Measurements from ENCODE around the gene APEH.

The APEH gene

GRCh38 chr3:49673715-49674496, at the start of gene APEH:
Gene APEH (plus strand): TSS chr3:49674351. CDS start chr3:49674402, 51 bp downstream.
- Histone ChIP-seq H3K9me3 (ENCODE audit: insufficient read depth, low read depth, low read length) (no peaks in the 10 kb centered on the region), H3K9ac (ENCODE audit: low read depth, low read length) (peak within 1 kb of the TSS; percentile 91), H3K36me3 (ENCODE audit: insufficient read depth, low read depth, low read length) (peaks cover 35% of the 10 kb centered on the region), H3K27me3 (ENCODE audit: insufficient read depth, low read length) (no peaks in the 10 kb centered on the region), H3K4me3 (ENCODE audit: low read length) (peak within 1 kb of the TSS; percentile 91), H3K27ac (ENCODE audit: low read length) (peak within 1 kb of the TSS; percentile 95), H3K4me1 (ENCODE audit: insufficient read depth, low read length) (0 out of 2 replicates have a peak, but pooled peaks cover 4% of the 10 kb centered on the region)

- Histone ChIP-seq H3K9ac (ENCODE audit: low read depth, low read length) (no peak overlapping the region), H3K36me3 (ENCODE audit: insufficient read depth, low read depth, low read length) (no peaks in the 10 kb centered on the region), H3K27ac (ENCODE audit: low read length) (no peak overlapping the region), H3K4me1 (ENCODE audit: insufficient read depth, low read length) (no peaks in the 10 kb centered on the region), H3K4me3 (ENCODE audit: low read length) (no peak overlapping the region), H3K27me3 (ENCODE audit: insufficient read depth, low read length) (no peaks in the 10 kb centered on the region), H3K9me3 (ENCODE audit: insufficient read depth, low read depth, low read length) (no peaks in the 10 kb centered on the region)
These were observed 49.1 kb upstream of the APEH start for GRCh38 chr3:49625071-49625470.

GRCh38 chr3:49626101-49626581, 48.0 kb upstream of the APEH start:
- Histone ChIP-seq H3K27ac (ENCODE audit: low read length) (no peak overlapping the region), H3K9me3 (ENCODE audit: insufficient read depth, low read depth, low read length) (no peaks in the 10 kb centered on the region), H3K9ac (ENCODE audit: low read depth, low read length) (no peak overlapping the region), H3K27me3 (ENCODE audit: insufficient read depth, low read length) (no peaks in the 10 kb centered on the region), H3K36me3 (ENCODE audit: insufficient read depth, low read depth, low read length) (no peaks in the 10 kb centered on the region), H3K4me3 (ENCODE audit: low read length) (no peak overlapping the region), H3K4me1 (ENCODE audit: insufficient read depth, low read length) (no peaks in the 10 kb centered on the region)

GRCh38 chr3:49626796-49627195, 47.4 kb upstream of the APEH start:
- H3K9ac ChIP-seq (ENCODE audit: low read depth, low read length): no peak overlapping the region
- H3K4me3 ChIP-seq (ENCODE audit: low read length): no peak overlapping the region
- H3K27ac ChIP-seq (ENCODE audit: low read length): no peak overlapping the region
- no peaks in the 10 kb centered on the region for H3K27me3 ChIP-seq (ENCODE audit: insufficient read depth, low read length)
- no peaks in the 10 kb centered on the region for H3K4me1 ChIP-seq (ENCODE audit: insufficient read depth, low read length)
- peaks cover 2% of the 10 kb centered on the region; the same call in 1 of the 2 replicates for H3K9me3 ChIP-seq (ENCODE audit: insufficient read depth, low read depth, low read length)
- no peaks in the 10 kb centered on the region for H3K36me3 ChIP-seq (ENCODE audit: insufficient read depth, low read depth, low read length)

- peaks cover 3% of the 10 kb centered on the region; the same call in 1 of the 2 replicates for H3K9me3 ChIP-seq (ENCODE audit: insufficient read depth, low read depth, low read length)
These were observed 46.5 kb upstream of the APEH start for GRCh38 chr3:49627634-49628033.

GRCh38 chr3:49628249-49628648, 45.9 kb upstream of the APEH start:
- H3K4me1 ChIP-seq (ENCODE audit: insufficient read depth, low read length): no peaks in the 10 kb centered on the region
- no peaks in the 10 kb centered on the region for H3K27me3 ChIP-seq (ENCODE audit: insufficient read depth, low read length)
- H3K4me3 ChIP-seq (ENCODE audit: low read length): no peak overlapping the region
- H3K9me3 ChIP-seq (ENCODE audit: insufficient read depth, low read depth, low read length): peaks cover 3% of the 10 kb centered on the region; the same call in 1 of the 2 replicates
- H3K36me3 ChIP-seq (ENCODE audit: insufficient read depth, low read depth, low read length): no peaks in the 10 kb centered on the region
- H3K9ac ChIP-seq (ENCODE audit: low read depth, low read length): no peak overlapping the region
- H3K27ac ChIP-seq (ENCODE audit: low read length): no peak overlapping the region

More at GRCh38 chr3:49627634-49628033, 46.5 kb upstream of the APEH start:
- Histone ChIP-seq H3K27ac (ENCODE audit: low read length) (no peak overlapping the region), H3K4me1 (ENCODE audit: insufficient read depth, low read length) (no peaks in the 10 kb centered on the region), H3K9ac (ENCODE audit: low read depth, low read length) (no peak overlapping the region), H3K36me3 (ENCODE audit: insufficient read depth, low read depth, low read length) (no peaks in the 10 kb centered on the region), H3K27me3 (ENCODE audit: insufficient read depth, low read length) (no peaks in the 10 kb centered on the region), H3K4me3 (ENCODE audit: low read length) (no peak overlapping the region)

GRCh38 chr3:49629451-49629850, 44.7 kb upstream of the APEH start:
- Histone ChIP-seq H3K27me3 (ENCODE audit: insufficient read depth, low read length) (no peaks in the 10 kb centered on the region), H3K36me3 (ENCODE audit: insufficient read depth, low read depth, low read length) (no peaks in the 10 kb centered on the region), H3K9me3 (ENCODE audit: insufficient read depth, low read depth, low read length) (peaks cover 3% of the 10 kb centered on the region; the same call in 1 of the 2 replicates), H3K4me1 (ENCODE audit: insufficient read depth, low read length) (no peaks in the 10 kb centered on the region), H3K9ac (ENCODE audit: low read depth, low read length) (no peak overlapping the region), H3K4me3 (ENCODE audit: low read length) (no peak overlapping the region), H3K27ac (ENCODE audit: low read length) (no peak overlapping the region)

- Histone ChIP-seq H3K27ac (ENCODE audit: low read length) (no peak overlapping the region), H3K4me3 (ENCODE audit: low read length) (no peak overlapping the region), H3K36me3 (ENCODE audit: insufficient read depth, low read depth, low read length) (no peaks in the 10 kb centered on the region), H3K27me3 (ENCODE audit: insufficient read depth, low read length) (no peaks in the 10 kb centered on the region), H3K9me3 (ENCODE audit: insufficient read depth, low read depth, low read length) (peaks cover 3% of the 10 kb centered on the region; the same call in 1 of the 2 replicates), H3K4me1 (ENCODE audit: insufficient read depth, low read length) (no peaks in the 10 kb centered on the region), H3K9ac (ENCODE audit: low read depth, low read length) (no peak overlapping the region)
These were observed 44.3 kb upstream of the APEH start for GRCh38 chr3:49629866-49630265.

GRCh38 chr3:49630784-49631183, 43.4 kb upstream of the APEH start:
- no peaks in the 10 kb centered on the region for H3K4me1 ChIP-seq (ENCODE audit: insufficient read depth, low read length)
- H3K9ac ChIP-seq (ENCODE audit: low read depth, low read length): no peak overlapping the region
- no peak overlapping the region for H3K27ac ChIP-seq (ENCODE audit: low read length)
- no peaks in the 10 kb centered on the region for H3K36me3 ChIP-seq (ENCODE audit: insufficient read depth, low read depth, low read length)
- peaks cover 3% of the 10 kb centered on the region; the same call in 1 of the 2 replicates for H3K9me3 ChIP-seq (ENCODE audit: insufficient read depth, low read depth, low read length)
- no peaks in the 10 kb centered on the region for H3K27me3 ChIP-seq (ENCODE audit: insufficient read depth, low read length)
- no peak overlapping the region for H3K4me3 ChIP-seq (ENCODE audit: low read length)

GRCh38 chr3:49634736-49635135, 39.4 kb upstream of the APEH start:
- Histone ChIP-seq H3K27ac (ENCODE audit: low read length) (no peak overlapping the region), H3K27me3 (ENCODE audit: insufficient read depth, low read length) (no peaks in the 10 kb centered on the region), H3K36me3 (ENCODE audit: insufficient read depth, low read depth, low read length) (no peaks in the 10 kb centered on the region), H3K9ac (ENCODE audit: low read depth, low read length) (no peak overlapping the region), H3K4me1 (ENCODE audit: insufficient read depth, low read length) (no peaks in the 10 kb centered on the region), H3K9me3 (ENCODE audit: insufficient read depth, low read depth, low read length) (peaks cover 3% of the 10 kb centered on the region; the same call in 1 of the 2 replicates), H3K4me3 (ENCODE audit: low read length) (no peak overlapping the region)

GRCh38 chr3:49636883-49637609, 37.1 kb upstream of the APEH start:
- Histone ChIP-seq H3K9me3 (ENCODE audit: insufficient read depth, low read depth, low read length) (no peaks in the 10 kb centered on the region), H3K4me3 (ENCODE audit: low read length) (no peak overlapping the region), H3K27ac (ENCODE audit: low read length) (no peak overlapping the region), H3K36me3 (ENCODE audit: insufficient read depth, low read depth, low read length) (no peaks in the 10 kb centered on the region), H3K9ac (ENCODE audit: low read depth, low read length) (no peak overlapping the region), H3K27me3 (ENCODE audit: insufficient read depth, low read length) (no peaks in the 10 kb centered on the region), H3K4me1 (ENCODE audit: insufficient read depth, low read length) (no peaks in the 10 kb centered on the region)
